ENCODE results near the gene TMBIM1. TPM values are rescaled to one million over a fixed set of nuclear protein-coding genes. Genes with fewer than 3 reads are reported as not detected.

The TMBIM1 gene
- total RNA-seq, 3 donors from 2014 or later, result 201 to 464 (median 319) TPM

- intact Hi-C loops (cut with DNase I, micrococcal nuclease), result no loop called here
- Histone ChIP-seq H3K9me3 (no peaks in the 10 kb centered on the region), H3K36me3 (ENCODE audit: low read depth) (no peaks in the 10 kb centered on the region), H3K4me1 (ENCODE audit: low read depth) (peaks cover 17% of the 10 kb centered on the region), H3K4me3 (no peak overlapping the region)
- no peak for DNase-seq
- TF ChIP-seq, protein P1, sequence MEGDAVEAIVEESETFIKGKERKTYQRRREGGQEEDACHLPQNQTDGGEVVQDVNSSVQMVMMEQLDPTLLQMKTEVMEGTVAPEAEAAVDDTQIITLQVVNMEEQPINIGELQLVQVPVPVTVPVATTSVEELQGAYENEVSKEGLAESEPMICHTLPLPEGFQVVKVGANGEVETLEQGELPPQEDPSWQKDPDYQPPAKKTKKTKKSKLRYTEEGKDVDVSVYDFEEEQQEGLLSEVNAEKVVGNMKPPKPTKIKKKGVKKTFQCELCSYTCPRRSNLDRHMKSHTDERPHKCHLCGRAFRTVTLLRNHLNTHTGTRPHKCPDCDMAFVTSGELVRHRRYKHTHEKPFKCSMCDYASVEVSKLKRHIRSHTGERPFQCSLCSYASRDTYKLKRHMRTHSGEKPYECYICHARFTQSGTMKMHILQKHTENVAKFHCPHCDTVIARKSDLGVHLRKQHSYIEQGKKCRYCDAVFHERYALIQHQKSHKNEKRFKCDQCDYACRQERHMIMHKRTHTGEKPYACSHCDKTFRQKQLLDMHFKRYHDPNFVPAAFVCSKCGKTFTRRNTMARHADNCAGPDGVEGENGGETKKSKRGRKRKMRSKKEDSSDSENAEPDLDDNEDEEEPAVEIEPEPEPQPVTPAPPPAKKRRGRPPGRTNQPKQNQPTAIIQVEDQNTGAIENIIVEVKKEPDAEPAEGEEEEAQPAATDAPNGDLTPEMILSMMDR (IDR thresholded peaks at IDR 0.05), result no peak
- ATAC-seq, result no peak
Observed at GRCh38 chr2:218298314-218298875, 6.1 kb upstream of the TMBIM1 start.

DNA sequence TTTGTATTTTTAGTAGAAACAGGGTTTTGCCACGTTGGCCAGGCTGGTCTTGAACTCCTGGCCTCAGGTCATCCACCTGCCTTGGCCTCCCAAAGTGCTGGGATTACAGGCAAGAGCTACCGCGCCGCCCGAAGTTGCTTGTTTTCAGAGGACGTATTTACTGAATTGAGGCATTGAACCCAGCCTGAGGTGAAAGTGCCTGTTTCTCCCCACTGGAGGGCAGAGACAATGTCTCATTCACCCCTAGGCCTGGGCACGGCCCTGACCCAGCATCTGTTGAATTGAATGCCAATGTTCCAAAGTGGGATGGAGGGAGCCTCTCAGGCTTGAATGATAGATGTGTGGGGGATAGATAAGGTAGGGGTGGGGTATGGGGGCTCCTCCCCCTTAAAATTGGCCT lies 4.5 kb upstream of the TMBIM1 start:
- ATAC-seq, result no peak
- DNase-seq, result no peak
- no peaks in the 10 kb centered on the region for H3K36me3 ChIP-seq (ENCODE audit: low read depth)
- intact Hi-C loops (cut with DNase I, micrococcal nuclease), result no loop called here
- no peak overlapping the region for H3K4me3 ChIP-seq
- H3K4me1 ChIP-seq (ENCODE audit: low read depth), result peaks cover 22% of the 10 kb centered on the region
- no peaks in the 10 kb centered on the region for H3K9me3 ChIP-seq
- TF ChIP-seq, protein P1 (IDR thresholded peaks at IDR 0.05), result no peak

GRCh38 chr2:218296200-218296599 lies 3.9 kb upstream of the TMBIM1 start:
- H3K9me3 ChIP-seq, result no peaks in the 10 kb centered on the region
- peaks cover 26% of the 10 kb centered on the region for H3K4me1 ChIP-seq (ENCODE audit: low read depth)
- DNase-seq (no peak), ATAC-seq (no peak)
- no peak overlapping the region for H3K4me3 ChIP-seq
- no peaks in the 10 kb centered on the region for H3K36me3 ChIP-seq (ENCODE audit: low read depth)
- TF ChIP-seq, protein P1 (IDR thresholded peaks at IDR 0.05), result no peak
- intact Hi-C loops (cut with DNase I, micrococcal nuclease), result no loop called here

DNA sequence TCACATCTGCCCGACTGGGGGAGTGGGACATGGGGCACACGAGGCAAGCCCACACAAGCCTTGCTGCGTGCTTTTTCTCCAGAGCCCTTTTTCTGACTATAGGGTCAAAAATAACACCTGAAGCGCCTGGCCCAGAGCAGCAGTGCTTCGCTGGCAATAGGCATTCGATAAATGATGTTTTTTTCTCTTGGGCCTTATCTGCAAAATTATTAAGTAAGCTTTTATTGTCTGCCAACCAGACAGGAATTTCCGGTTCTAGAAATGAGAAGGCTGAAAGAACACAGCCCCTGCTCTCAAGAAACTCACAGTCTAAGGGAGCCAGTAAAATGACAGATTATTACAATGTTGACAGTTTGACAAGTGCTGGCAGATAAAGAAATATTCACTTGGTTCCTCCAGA lies 2.7 kb upstream of the TMBIM1 start:
- ATAC-seq (no peak), DNase-seq (peak in 1 of 3 donors; percentile 33)
- intact Hi-C loops (cut with DNase I, micrococcal nuclease), result no loop called here
- TF ChIP-seq, protein P1 (IDR thresholded peaks at IDR 0.05), result no peak
- Histone ChIP-seq H3K9me3 (no peaks in the 10 kb centered on the region), H3K4me1 (ENCODE audit: low read depth) (peaks cover 36% of the 10 kb centered on the region), H3K4me3 (no peak overlapping the region), H3K36me3 (ENCODE audit: low read depth) (no peaks in the 10 kb centered on the region)

GRCh38 chr2:218294430-218295022 lies 2.2 kb upstream of the TMBIM1 start:
- intact Hi-C loops (cut with DNase I, micrococcal nuclease), result loop anchor here in 1 of 2 donors (5.0 kb wide), 1 partner anchor 108 kb away; no protein-coding TSS in a partner anchor
- Histone ChIP-seq H3K36me3 (ENCODE audit: low read depth) (no peaks in the 10 kb centered on the region), H3K4me1 (ENCODE audit: low read depth) (peaks cover 41% of the 10 kb centered on the region), H3K4me3 (no peak overlapping the region), H3K9me3 (no peaks in the 10 kb centered on the region)
- TF ChIP-seq, protein P1 (IDR thresholded peaks at IDR 0.05), result no peak
- ATAC-seq, result no peak
- no peak for DNase-seq

All from mucosa of descending colon (tissue), 3 donors.